GM23338 (cell line): Measurements from ENCODE around the gene TBPL2. TPM values are rescaled to one million over a fixed set of nuclear protein-coding genes. Genes with fewer than 3 reads are reported as not detected.

Source experiments
- ATAC-seq: fragments of 200-7000 bp; cut with Tn5 transposase; 3 replicates; pipeline ENCODE4 v1.9.1; 2020
- DNase-seq: peaks from one replicate; pipeline ENCODE4 v3.0.0-alpha.2; 2015; ENCODE audit warnings: low spot score
- H2AFZ ChIP-seq: fragments of 200-600 bp; sonication (generic); 2 replicates; pipeline ENCODE4 v1.8.0; 2016; ENCODE audit warnings: antibody characterized with exemption, mild to moderate bottlenecking, moderate library complexity
- H3F3A ChIP-seq: fragments of 200-600 bp; sonication (generic); replicated peaks from 2 replicates; pipeline ENCODE4 v1.8.0; 2017; ENCODE audit warnings: antibody characterized with exemption, mixed run types, low read depth
- H3K27ac ChIP-seq: fragments of 200-600 bp; sonication (generic); 2 replicates; pipeline ENCODE4 v1.6.1; 2016; ENCODE audit warnings: low read depth
- H3K27me3 ChIP-seq: fragments of 200-600 bp; sonication (generic); 2 replicates; pipeline ENCODE4 v1.8.0; 2016; ENCODE audit warnings: mild to moderate bottlenecking, mixed run types, moderate library complexity; ENCODE audit not compliant: insufficient read depth
- H3K36me3 ChIP-seq: fragments of 200-600 bp; sonication (generic); 2 replicates; pipeline ENCODE4 v1.8.0; 2016; ENCODE audit warnings: mild to moderate bottlenecking; ENCODE audit not compliant: insufficient read depth
- H3K4me1 ChIP-seq: fragments of 200-600 bp; sonication (generic); 2 replicates; pipeline ENCODE4 v1.8.0; 2016; ENCODE audit warnings: mild to moderate bottlenecking, moderate library complexity; ENCODE audit not compliant: insufficient read depth
- H3K4me2 ChIP-seq: fragments of 200-600 bp; sonication (generic); 2 replicates; pipeline ENCODE4 v1.7.1; 2017; ENCODE audit warnings: mixed run types
- H3K4me3 ChIP-seq: fragments of 200-600 bp; sonication (generic); 2 replicates; pipeline ENCODE4 v1.6.1; 2016; ENCODE audit warnings: mixed run types
- H3K79me2 ChIP-seq: fragments of 200-600 bp; sonication (generic); replicated peaks from 2 replicates; pipeline ENCODE4 v1.8.0; 2017; ENCODE audit warnings: mild to moderate bottlenecking; ENCODE audit not compliant: insufficient read depth
- H3K9me2 ChIP-seq: fragments of 200-600 bp; sonication (generic); 2 replicates; pipeline ENCODE4 v1.8.0; 2017; ENCODE audit not compliant: insufficient read depth
- H4K20me1 ChIP-seq: fragments of 200-600 bp; sonication (generic); replicated peaks from 2 replicates; pipeline ENCODE4 v1.8.0; 2017; ENCODE audit warnings: mild to moderate bottlenecking; ENCODE audit not compliant: insufficient read depth
- H3K27ac Mint-ChIP-seq: 2 replicates; pipeline ENCODE4 v1.8.0; 2020; ENCODE audit warnings: inconsistent platforms, mild to moderate bottlenecking, moderate library complexity, mixed read lengths
- H3K27me3 Mint-ChIP-seq: 3 replicates; pipeline ENCODE4 v1.8.0; 2022; ENCODE audit warnings: low read depth, mild to moderate bottlenecking, moderate library complexity, mixed read lengths, inconsistent platforms; ENCODE audit not compliant: insufficient read depth, poor library complexity
- H3K36me3 Mint-ChIP-seq: 3 replicates; pipeline ENCODE4 v1.8.0; 2021; ENCODE audit warnings: low read depth, mild to moderate bottlenecking, inconsistent platforms, moderate library complexity, mixed read lengths
- H3K4me1 Mint-ChIP-seq: 3 replicates; pipeline ENCODE4 v1.8.0; 2020; ENCODE audit warnings: mild to moderate bottlenecking, inconsistent platforms, mixed read lengths
- H3K4me3 Mint-ChIP-seq: 3 replicates; pipeline ENCODE4 v1.8.0; 2021; ENCODE audit warnings: moderate library complexity, mild to moderate bottlenecking, inconsistent platforms, mixed read lengths
- H3K9me3 Mint-ChIP-seq: 3 replicates; pipeline ENCODE4 v1.8.0; 2020; ENCODE audit warnings: moderate library complexity, mild to moderate bottlenecking, inconsistent platforms, mixed read lengths
- CREB1 ChIP-seq: fragments of 250-450 bp; sonication (Bioruptor Pico); IDR thresholded peaks from 2 replicates; pipeline ENCODE4 v1.5.0; 2020; ENCODE audit warnings: low read depth, mild to moderate bottlenecking, moderate library complexity
- CTCF ChIP-seq, 2 experiments: fragments of 200-600 bp in 1 of 2; sonication (generic) in 1 of 2; conservative IDR thresholded peaks; 2 replicates each; pipeline versions ENCODE4 v1.5.1 to v1.6.1; 2016 to 2017; ENCODE audit warnings: antibody characterized with exemption in 2 of 2, low read depth in 2 of 2, mild to moderate bottlenecking in 2 of 2, moderate library complexity in 1 of 2
- ETS1 ChIP-seq: IDR thresholded peaks from 2 replicates; pipeline ENCODE4 v1.6.1; 2016; ENCODE audit warnings: antibody characterized with exemption
- EZH2 ChIP-seq: fragments of 200-600 bp; sonication (generic); IDR thresholded peaks from one replicate; pipeline ENCODE4 v1.8.0; 2017; ENCODE audit warnings: antibody characterized with exemption, mild to moderate bottlenecking, low read depth; ENCODE audit not compliant: unreplicated experiment
- EZH2phosphoT487 ChIP-seq: fragments of 200-600 bp; sonication (generic); IDR thresholded peaks from one replicate; pipeline ENCODE4 v1.8.1; 2018; ENCODE audit warnings: antibody characterized with exemption; ENCODE audit not compliant: unreplicated experiment
- JUNB ChIP-seq: IDR thresholded peaks from one replicate; pipeline ENCODE4 v1.6.1; 2016; ENCODE audit warnings: antibody characterized with exemption; ENCODE audit not compliant: unreplicated experiment
- NANOG ChIP-seq: IDR thresholded peaks from 2 replicates; pipeline ENCODE4 v1.6.1; 2016; ENCODE audit warnings: antibody characterized with exemption, borderline replicate concordance
- POLR2AphosphoS5 ChIP-seq: IDR thresholded peaks from 2 replicates; pipeline ENCODE4 v1.6.1; 2016; ENCODE audit warnings: antibody characterized with exemption, low read depth
- REST ChIP-seq: IDR thresholded peaks from one replicate; pipeline ENCODE4 v1.6.1; 2018; ENCODE audit warnings: antibody characterized with exemption; ENCODE audit not compliant: unreplicated experiment
- STAT1 ChIP-seq: IDR thresholded peaks from one replicate; pipeline ENCODE4 v1.6.1; 2016; ENCODE audit warnings: antibody characterized with exemption; ENCODE audit not compliant: unreplicated experiment
- ZNF114 ChIP-seq: fragments of 250-450 bp; sonication (Bioruptor Pico); IDR thresholded peaks from 2 replicates; pipeline ENCODE4 v1.5.0; 2020; ENCODE audit warnings: mild to moderate bottlenecking, moderate library complexity
- ZNF331 ChIP-seq: fragments of 250-450 bp; sonication (Bioruptor Pico); IDR thresholded peaks from 2 replicates; pipeline ENCODE4 v1.5.0; 2020; ENCODE audit warnings: low read depth, mild to moderate bottlenecking, moderate library complexity
- polyA plus RNA-seq: library from polyadenylated mRNA; unstranded; fragments of >200 nt; fragmentation: Nextera tagmentation; extraction: Ambion mirVana; gene quantifications from 2 replicates; pipeline ENCODE4 v1.2.1, GENCODE V29; 2016
- total RNA-seq: library from RNA; depleted of rRNA; stranded (reverse); fragments of >200 nt; shearing (Covaris generic); gene quantifications from 2 replicates; pipeline ENCODE4 v1.2.3, GENCODE V29; 2014

TBPL2 gene
- total and polyA plus RNA-seq, 2 experiments from 2014 or later: 0.24 TPM; not detected in 1

- TF ChIP-seq REST (no peak), EZH2 (no peak), NANOG (no peak), POLR2AphosphoS5 (no peak), ZNF331 (CRISPR knock-in tag) (no peak), STAT1 (no peak), EZH2phosphoT487 (no peak), ETS1 (no peak), CREB1 (CRISPR knock-in tag) (no peak), JUNB (no peak), CTCF (conservative IDR thresholded peaks at IDR 0.05; ENCODE audit: low read depth in 2 of 2) (no peak)
These were observed 5.6 kb downstream of the TBPL2 start (continued) for GRCh38 chr14:55434805-55435174.

GRCh38 chr14:55433880-55434804 lies 6.3 kb downstream of the TBPL2 start:
- H3K4me2 ChIP-seq: no peak overlapping the region
- H3K4me3 ChIP-seq: no peak overlapping the region
- no peaks in the 10 kb centered on the region for H3K79me2 ChIP-seq
- H3K27me3 ChIP-seq: no peaks in the 10 kb centered on the region
- Mint-ChIP-seq H3K27ac (peak overlapping the region; percentile 36; the same call in 1 of the 2 replicates), H3K4me3 (no peak overlapping the region), H3K36me3 (no peaks in the 10 kb centered on the region), H3K9me3 (no peaks in the 10 kb centered on the region), H3K27me3 (no peaks in the 10 kb centered on the region), H3K4me1 (peaks cover 15% of the 10 kb centered on the region; the same call in 2 of the 3 replicates)
- no peaks in the 10 kb centered on the region for H3F3A ChIP-seq
- no peaks in the 10 kb centered on the region for H3K36me3 ChIP-seq
- no peak overlapping the region for H3K27ac ChIP-seq
- ATAC-seq: no peak
- H4K20me1 ChIP-seq: no peaks in the 10 kb centered on the region
- H3K9me2 ChIP-seq: no peaks in the 10 kb centered on the region
- peak overlapping the region; percentile 9; the same call in 1 of the 2 replicates for H2AFZ ChIP-seq
- peaks cover 7% of the 10 kb centered on the region; the same call in 1 of the 2 replicates for H3K4me1 ChIP-seq
- DNase-seq: no peak
- no peak for TF ChIP-seq CREB1 (CRISPR knock-in tag)
- TF ChIP-seq ZNF114 (CRISPR knock-in tag): no peak
- no peak for TF ChIP-seq POLR2AphosphoS5
